Spinal cord (tissue), 10 donors: ENCODE measurements around the gene GABRD. TPM values are rescaled to one million over a fixed set of nuclear protein-coding genes. Genes with fewer than 3 reads are reported as not detected.

ENCODE experiments used
- DNase-seq, 6 donors: peaks; one replicate each; pipeline versions ENCODE4 v3.0.0 to v3.0.0-alpha.2; 2013 to 2015; ENCODE audit warnings: low spot score in 6 of 6, low read depth in 4 of 6
- H3K27ac ChIP-seq: one replicate; pipeline ENCODE4 v1.5.1; 2013; ENCODE audit warnings: low read depth, low read length, control low read depth
- H3K27me3 ChIP-seq: one replicate; pipeline ENCODE4 v1.6.1; 2013; ENCODE audit warnings: low read length; ENCODE audit not compliant: control insufficient read depth, insufficient read depth
- H3K36me3 ChIP-seq: one replicate; pipeline ENCODE4 v1.6.1; 2013; ENCODE audit warnings: low read length; ENCODE audit not compliant: control insufficient read depth, insufficient read depth
- H3K4me1 ChIP-seq: one replicate; pipeline ENCODE4 v1.6.1; 2013; ENCODE audit warnings: low read length; ENCODE audit not compliant: control insufficient read depth, insufficient read depth
- H3K4me3 ChIP-seq: one replicate; pipeline ENCODE4 v1.5.1; 2013; ENCODE audit warnings: low read depth, low read length, control low read depth
- H3K9me3 ChIP-seq: one replicate; pipeline ENCODE4 v1.6.1; 2013; ENCODE audit warnings: low read length; ENCODE audit not compliant: control insufficient read depth, insufficient read depth
- WGBS: methylation state at CpG from one replicate; pipeline ENCODE4 v1.1.5; 2013; ENCODE audit warnings: missing lambda C conversion rate; ENCODE audit not compliant: insufficient coverage; 5-methylcytosine and 5-hydroxymethylcytosine counted together
- polyA plus RNA-seq, 2 donors: library from polyadenylated mRNA; unstranded; fragments of 120-200 nt; gene quantifications; one replicate each; pipeline ENCODE4 v1.2.1, GENCODE V29; 2013; ENCODE audit not compliant: insufficient read length in 2 of 2
- total RNA-seq, 2 donors: library from RNA; depleted of rRNA in 1 of 2; stranded (reverse); fragments of 120-200 nt in 1 of 2; fragments of >200 nt in 1 of 2; gene quantifications; one replicate each; pipeline versions ENCODE4 v1.2.3 to v1.2.4, GENCODE V29; 2013 to 2014
- donor health status: healthy.

GABRD gene
- total and polyA plus RNA-seq, 4 donors: 0.88 to 5.2 (median 2.7) TPM

GRCh38 chr1:2044510-2045319, 25.6 kb downstream of the GABRD start:
- DNase-seq: peak; percentile 15 to 87 (median 46)
- Histone ChIP-seq H3K36me3 (no peaks in the 10 kb centered on the region), H3K9me3 (no peaks in the 10 kb centered on the region), H3K4me1 (peaks cover 30% of the 10 kb centered on the region), H3K27ac (no peak overlapping the region), H3K27me3 (peaks cover 45% of the 10 kb centered on the region), H3K4me3 (no peak overlapping the region)
- 11% methylated on average over 75 of the region's 75 CpGs for WGBS

- no peaks in the 10 kb centered on the region for H3K9me3 ChIP-seq
- H3K36me3 ChIP-seq: no peaks in the 10 kb centered on the region
- peaks cover 49% of the 10 kb centered on the region for H3K27me3 ChIP-seq
- no peak for DNase-seq
- H3K4me3 ChIP-seq: no peak overlapping the region
- WGBS: 68% methylated on average over 14 of the region's 15 CpGs
- no peak overlapping the region for H3K27ac ChIP-seq
- H3K4me1 ChIP-seq: peaks cover 33% of the 10 kb centered on the region
Measured at GRCh38 chr1:2045468-2046173, 26.5 kb downstream of the GABRD start.

GRCh38 chr1:2046174-2046917, 27.2 kb downstream of the GABRD start:
- Histone ChIP-seq H3K9me3 (no peaks in the 10 kb centered on the region), H3K27ac (no peak overlapping the region), H3K27me3 (peaks cover 56% of the 10 kb centered on the region), H3K4me1 (peaks cover 38% of the 10 kb centered on the region), H3K36me3 (no peaks in the 10 kb centered on the region), H3K4me3 (no peak overlapping the region)
- DNase-seq: no peak
- 64% methylated on average over 10 of the region's 20 CpGs for WGBS

- Histone ChIP-seq H3K9me3 (no peaks in the 10 kb centered on the region), H3K36me3 (no peaks in the 10 kb centered on the region), H3K27me3 (peaks cover 64% of the 10 kb centered on the region), H3K4me1 (peaks cover 38% of the 10 kb centered on the region), H3K4me3 (no peak overlapping the region), H3K27ac (no peak overlapping the region)
- no peak for DNase-seq
- 44% methylated on average over 23 of the region's 25 CpGs for WGBS
Measured at GRCh38 chr1:2046953-2047748, 28.0 kb downstream of the GABRD start.

- no peaks in the 10 kb centered on the region for H3K36me3 ChIP-seq
- H3K9me3 ChIP-seq: no peaks in the 10 kb centered on the region
- DNase-seq: no peak
- H3K4me3 ChIP-seq: no peak overlapping the region
- H3K27me3 ChIP-seq: peaks cover 68% of the 10 kb centered on the region
- 66% methylated on average over 23 of the region's 25 CpGs for WGBS
- H3K4me1 ChIP-seq: peaks cover 34% of the 10 kb centered on the region
- H3K27ac ChIP-seq: no peak overlapping the region
Measured at GRCh38 chr1:2047749-2048729, 28.9 kb downstream of the GABRD start.

- peak overlapping the region; percentile 35 for H3K4me3 ChIP-seq
- H3K4me1 ChIP-seq: peaks cover 25% of the 10 kb centered on the region
- H3K27ac ChIP-seq: no peak overlapping the region
- H3K27me3 ChIP-seq: peaks cover 68% of the 10 kb centered on the region
- 19% methylated on average over 14 of the region's 14 CpGs for WGBS
- no peaks in the 10 kb centered on the region for H3K9me3 ChIP-seq
- DNase-seq: no peak
- no peaks in the 10 kb centered on the region for H3K36me3 ChIP-seq
Measured at GRCh38 chr1:2049225-2049717, 30.1 kb downstream of the GABRD start.

- Histone ChIP-seq H3K9me3 (no peaks in the 10 kb centered on the region), H3K4me1 (peaks cover 21% of the 10 kb centered on the region), H3K4me3 (peak within 1 kb of the TSS; percentile 35), H3K36me3 (no peaks in the 10 kb centered on the region), H3K27ac (no peak within 1 kb of the TSS), H3K27me3 (peaks cover 68% of the 10 kb centered on the region)
- DNase-seq: peak in 2 of 6 donors; percentile 24 to 31
- WGBS: under 1% methylated on average over 83 of the region's 83 CpGs
Measured at GRCh38 chr1:2049718-2050431, 30.7 kb downstream of the GABRD start, which contains the start of gene PRKCZ. TSS of gene PRKCZ (plus strand) at chr1:2050411. CDS start at chr1:2050631, 220 bp downstream.

- H3K9me3 ChIP-seq: no peaks in the 10 kb centered on the region
- no peak overlapping the region for H3K4me3 ChIP-seq
- H3K36me3 ChIP-seq: no peaks in the 10 kb centered on the region
- no peak overlapping the region for H3K27ac ChIP-seq
- DNase-seq: no peak
- peaks cover 15% of the 10 kb centered on the region for H3K4me1 ChIP-seq
- H3K27me3 ChIP-seq: peaks cover 66% of the 10 kb centered on the region
- WGBS: under 1% methylated on average over 50 of the region's 51 CpGs
Measured at GRCh38 chr1:2050461-2050792, 31.3 kb downstream of the GABRD start.
